8988T (cell line): ENCODE measurements around the gene TOX2.

Experiments used
- DNase-seq: peaks from one replicate; pipeline ENCODE4 v3.0.0; 2011

Gene TOX2, protein sequence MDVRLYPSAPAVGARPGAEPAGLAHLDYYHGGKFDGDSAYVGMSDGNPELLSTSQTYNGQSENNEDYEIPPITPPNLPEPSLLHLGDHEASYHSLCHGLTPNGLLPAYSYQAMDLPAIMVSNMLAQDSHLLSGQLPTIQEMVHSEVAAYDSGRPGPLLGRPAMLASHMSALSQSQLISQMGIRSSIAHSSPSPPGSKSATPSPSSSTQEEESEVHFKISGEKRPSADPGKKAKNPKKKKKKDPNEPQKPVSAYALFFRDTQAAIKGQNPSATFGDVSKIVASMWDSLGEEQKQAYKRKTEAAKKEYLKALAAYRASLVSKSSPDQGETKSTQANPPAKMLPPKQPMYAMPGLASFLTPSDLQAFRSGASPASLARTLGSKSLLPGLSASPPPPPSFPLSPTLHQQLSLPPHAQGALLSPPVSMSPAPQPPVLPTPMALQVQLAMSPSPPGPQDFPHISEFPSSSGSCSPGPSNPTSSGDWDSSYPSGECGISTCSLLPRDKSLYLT

DNA sequence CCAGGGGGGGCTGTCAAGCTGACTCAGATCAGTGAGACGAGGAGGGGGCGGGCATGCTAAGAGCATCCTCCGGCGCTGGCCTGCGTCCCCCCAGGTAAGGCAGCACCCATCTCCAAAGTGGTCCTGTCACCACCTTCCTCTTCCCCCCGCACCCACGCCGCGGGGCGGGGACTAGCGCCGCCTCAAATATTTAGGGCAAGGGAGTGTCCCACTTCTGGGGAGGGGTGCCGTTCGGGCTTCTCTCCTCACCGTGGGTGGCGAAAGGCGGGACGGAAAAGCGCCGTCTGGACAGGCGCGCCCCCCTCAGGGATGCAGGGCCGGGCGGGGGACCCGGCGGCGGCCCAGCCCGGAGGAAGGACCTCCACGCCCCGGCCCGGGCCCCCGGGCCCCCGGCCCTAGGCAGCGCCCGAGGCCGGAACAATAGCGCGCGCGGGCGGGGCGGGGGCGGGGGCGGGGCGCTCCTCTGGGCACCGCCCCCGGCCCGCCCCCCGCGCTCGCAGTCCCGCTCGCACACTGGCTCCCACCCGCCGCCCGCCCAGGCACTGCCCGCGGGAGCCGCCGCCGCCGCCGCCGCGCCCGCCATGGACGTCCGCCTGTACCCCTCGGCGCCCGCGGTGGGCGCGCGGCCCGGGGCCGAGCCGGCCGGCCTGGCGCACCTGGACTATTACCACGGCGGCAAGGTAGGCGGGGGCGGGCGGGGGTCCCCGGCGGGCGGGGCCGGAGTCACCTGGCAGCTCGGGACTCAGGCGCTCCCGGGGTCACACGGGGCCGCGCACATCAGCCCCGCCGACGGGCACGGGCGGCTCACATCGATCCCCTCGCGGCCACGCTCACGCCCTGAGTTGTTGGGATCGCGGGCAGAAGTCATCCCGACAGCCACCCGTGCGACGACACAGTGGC is at the start of gene TOX2:
TOX2 (plus strand) TSS at position 542 of the 900 bp plus-strand sequence; CDS start at position 582, 40 bp downstream.
- DNase-seq: peak; percentile 78

DNA sequence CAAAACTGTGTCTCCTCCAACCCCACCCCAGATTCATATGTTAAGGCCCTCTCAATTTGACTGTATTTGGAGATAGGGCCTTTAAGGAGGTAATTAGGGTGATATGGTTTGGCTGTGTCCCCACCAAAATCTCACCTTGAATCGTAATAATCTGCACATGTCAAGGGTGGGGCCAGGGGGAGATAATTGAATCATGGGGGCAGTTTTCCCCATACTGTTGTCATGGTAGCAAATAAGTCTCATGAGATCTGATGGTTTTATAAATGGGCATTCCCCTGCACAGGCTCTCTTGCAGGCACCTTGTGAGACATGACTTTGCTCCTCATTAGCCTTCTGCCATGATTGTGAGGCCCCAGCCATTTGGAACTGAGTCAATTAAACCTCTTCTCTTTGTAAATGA is 46.6 kb upstream of the TOX2 start:
- DNase-seq: no peak

DNA sequence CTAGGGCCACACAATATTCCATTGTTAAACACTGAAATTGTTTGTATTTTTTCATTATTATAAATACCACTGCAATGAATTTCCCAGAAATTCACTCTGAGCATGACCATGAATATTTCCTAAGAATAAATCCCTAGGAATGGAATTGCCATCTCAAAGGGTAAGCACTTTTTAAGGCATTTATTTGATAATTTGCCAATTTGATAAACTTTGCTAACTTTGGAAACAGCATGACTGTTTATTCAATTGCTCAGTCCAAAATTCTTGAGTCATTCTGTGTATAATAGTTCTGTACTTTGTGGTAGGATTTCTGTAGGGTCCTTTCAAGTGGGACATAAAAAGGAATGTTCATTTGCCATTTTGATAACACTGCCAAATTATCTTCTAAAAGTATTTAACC is 44.2 kb upstream of the TOX2 start:
- DNase-seq: no peak

DNA sequence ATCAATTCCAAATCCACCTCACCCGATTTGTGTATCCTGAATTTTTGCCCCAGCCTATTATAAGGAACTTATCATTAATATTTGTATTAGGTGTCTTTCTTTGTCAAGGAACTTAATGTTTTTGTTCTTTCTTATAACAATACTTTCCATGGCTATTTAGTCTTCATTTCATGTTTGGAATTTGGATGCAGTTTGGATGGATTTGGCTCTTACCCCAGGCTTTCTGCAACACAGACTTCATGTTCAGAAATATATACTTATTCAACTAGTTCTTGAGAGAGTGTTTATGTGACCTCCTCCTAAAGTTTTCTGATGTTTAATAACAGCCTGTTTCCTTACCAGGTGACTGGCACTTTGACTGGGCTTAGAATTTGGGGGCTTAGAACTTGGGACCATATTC is 35.9 kb upstream of the TOX2 start:
- DNase-seq: no peak

DNA sequence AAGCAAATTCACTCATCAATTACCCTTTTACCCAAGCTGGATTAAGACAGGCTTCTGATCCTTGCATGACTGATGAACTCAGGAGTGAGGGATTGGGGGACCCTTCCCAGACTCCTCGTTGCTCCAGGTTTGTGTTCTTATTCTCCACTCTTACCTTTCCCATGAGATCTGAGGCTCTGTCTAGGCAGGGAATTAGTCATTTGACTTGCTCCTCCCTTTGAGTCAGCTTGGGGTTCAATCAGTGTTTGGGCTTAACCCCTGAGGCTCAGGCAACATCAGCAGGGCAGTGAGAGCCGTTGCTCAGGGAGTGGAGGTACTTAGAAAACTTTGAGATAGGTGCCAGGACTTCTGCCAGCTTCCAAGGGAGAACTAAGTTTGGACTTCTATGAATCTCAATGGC is 20.7 kb upstream of the TOX2 start:
- no peak for DNase-seq

DNA sequence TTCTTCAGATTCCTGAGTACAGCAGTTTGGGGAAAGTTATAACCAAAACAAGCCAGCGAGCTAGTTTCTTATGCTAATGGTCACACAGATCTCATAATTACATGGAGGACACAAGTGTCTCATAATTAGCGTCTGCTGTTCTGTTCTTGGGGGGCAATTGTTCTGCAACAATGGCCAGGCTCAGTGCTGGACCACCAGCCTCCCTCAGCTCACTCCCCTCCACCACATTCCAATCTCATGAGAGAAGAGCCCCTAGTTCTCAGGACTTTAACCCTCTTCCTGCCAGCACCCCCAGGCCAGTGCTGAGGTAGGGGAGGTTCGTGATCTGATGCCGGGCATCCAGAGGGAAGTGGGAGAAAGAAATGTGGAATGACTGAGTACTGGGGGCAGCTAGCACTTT is 20.2 kb upstream of the TOX2 start:
- no peak for DNase-seq

DNA sequence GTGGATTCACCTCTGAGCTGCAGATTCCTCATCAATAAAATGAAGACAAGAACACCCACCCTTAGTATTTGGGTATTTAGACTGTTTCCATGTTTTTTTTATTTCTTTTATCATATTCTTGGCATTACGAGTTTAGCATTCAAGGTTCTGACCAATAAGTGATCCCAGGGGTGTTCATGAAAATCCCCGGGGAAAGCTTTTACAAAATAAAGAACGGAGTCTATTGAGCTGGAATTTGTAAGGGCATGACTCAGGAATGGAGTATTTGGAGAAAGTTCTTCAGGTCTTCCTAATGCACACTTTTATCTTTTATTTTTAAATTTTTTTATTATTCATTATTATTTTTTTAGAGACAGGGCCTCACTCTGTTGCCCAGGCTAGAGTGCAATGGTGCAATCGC is 19.4 kb upstream of the TOX2 start:
- no peak for DNase-seq

DNA sequence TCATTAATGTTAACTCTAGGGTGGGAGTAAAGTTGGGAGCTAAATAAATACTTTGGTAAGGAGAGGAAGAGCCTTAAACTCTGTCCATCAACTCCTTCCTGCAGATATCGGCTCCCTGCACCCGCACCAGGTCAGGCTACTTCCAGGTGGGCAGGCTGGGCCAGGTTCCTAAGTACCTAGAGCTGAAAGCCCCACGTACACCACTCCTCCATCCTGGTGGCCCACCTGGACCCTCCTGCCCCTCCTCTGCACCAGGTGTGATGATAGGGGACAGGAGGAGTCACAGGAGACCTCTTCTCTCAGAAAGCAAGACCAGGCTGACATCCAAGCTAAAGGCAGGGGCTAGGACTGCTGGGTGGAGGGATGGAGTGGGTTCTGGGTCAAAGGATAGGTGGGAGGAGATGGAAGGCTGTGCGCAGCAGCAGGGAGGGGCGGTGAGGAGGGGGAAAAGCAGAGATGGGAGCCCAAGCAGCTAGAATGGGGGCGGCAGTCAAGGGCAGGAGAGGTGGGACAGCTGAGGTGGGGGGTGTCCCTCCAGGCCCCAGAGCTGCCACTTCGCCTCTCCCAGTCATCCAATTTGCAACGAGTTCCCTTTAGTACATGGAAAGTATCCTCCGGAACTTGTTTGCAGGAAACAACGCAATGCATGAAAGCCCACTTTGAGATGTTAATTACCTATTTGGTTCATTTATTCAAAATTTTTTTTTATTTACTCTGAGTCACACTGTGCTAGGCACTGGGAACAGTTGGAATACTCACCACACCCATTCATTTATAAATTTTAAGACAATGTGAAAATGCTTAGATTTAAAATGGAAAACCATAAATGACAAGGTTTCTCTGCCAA is 15.2 kb upstream of the TOX2 start:
- DNase-seq: no peak

DNA sequence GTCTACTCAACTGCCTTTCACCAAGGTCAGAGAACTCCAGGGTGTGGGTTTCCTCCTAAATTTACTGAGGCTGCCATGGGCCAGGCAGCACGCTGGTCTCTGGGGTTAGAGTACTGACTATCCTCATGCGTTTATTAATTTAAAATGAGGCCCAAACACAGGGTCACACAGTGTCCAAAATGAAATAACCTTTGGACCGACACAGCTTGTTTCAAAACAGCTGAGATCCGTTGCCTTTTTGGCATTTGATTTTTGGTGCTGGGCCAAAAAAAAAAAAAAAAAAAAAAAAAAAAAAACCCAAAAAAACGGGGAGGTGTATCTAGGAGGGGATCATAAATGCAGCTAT is 14.6 kb upstream of the TOX2 start:
- no peak for DNase-seq

DNA sequence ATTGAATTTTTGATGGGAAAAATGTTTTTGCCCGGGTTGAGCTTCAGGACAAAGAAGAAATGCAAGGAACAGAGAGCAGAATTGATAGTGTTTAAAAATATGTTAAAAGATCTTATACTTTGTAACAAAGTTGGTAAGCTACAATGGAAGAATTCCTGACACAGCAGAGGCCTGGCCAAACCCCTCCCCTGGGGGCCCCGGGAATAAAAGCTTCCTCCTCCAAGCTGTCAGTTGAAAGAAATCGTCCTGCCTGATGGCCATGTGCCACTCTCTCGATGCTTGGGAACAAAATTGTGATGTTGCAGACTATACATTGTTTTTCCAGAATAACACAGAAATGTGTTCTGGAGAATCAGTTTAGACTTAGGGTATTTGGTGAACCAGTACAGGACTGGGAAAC is 14.2 kb upstream of the TOX2 start:
- no peak for DNase-seq

DNA sequence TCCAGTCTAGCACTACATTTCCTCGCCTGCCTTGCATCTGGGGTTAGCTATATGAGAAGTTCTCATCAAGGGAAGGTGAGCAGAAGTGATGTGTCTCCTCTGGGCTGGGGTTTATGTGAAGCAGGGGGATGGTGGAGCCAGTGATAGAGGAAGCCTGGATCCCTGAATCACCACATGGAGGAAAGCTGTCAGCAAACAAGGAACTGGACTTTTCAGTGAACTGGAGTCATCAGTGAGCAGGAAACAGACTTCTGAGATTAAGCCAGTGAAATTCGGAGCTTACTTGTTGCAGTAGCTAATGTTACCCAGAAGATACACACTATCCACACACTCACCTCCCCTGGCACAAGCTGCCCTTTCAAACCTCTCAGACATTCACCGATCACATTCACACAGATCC is 13.4 kb upstream of the TOX2 start:
- DNase-seq: no peak

DNA sequence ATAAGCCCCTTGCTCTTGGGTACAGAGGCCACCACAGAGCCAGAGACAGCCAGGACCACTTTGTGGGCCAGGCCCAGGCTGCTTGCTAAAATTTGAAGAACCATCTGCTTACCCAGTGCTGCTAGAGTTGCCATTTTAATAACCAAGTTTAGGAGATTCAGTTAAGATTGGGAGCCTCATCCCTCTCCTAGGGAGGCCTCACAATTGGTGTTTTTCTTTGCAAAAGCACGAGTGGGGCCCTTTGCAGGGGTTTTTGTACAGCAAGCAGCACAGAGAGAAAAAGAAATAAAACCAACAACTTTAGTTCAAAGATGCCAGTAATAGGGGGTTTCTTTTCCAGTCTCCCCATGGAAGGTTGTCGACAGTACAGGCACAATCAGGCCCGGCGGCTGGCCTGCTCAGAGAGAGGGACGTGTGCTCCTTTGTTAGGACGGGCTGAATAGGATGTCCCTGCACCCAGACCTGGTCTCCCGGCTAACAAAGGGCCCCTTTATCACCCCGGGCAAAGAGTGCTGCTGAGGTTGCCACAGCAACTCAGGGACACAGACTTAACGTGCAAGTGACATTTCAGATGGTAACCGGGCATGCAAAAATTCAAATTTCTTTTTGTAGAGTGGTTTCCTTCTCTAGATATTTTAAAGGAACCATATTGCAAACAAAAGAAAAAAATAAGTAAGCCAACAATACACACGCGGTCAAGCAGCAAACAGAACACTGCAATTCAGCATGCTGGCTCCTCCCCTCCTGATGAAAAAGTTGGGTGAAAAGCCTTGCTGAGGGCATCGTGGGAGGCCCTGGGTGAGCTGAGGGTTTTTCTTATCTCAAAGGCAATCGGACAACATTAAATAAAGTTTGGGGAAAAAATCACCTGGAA is 10.5 kb upstream of the TOX2 start:
- DNase-seq: no peak

DNA sequence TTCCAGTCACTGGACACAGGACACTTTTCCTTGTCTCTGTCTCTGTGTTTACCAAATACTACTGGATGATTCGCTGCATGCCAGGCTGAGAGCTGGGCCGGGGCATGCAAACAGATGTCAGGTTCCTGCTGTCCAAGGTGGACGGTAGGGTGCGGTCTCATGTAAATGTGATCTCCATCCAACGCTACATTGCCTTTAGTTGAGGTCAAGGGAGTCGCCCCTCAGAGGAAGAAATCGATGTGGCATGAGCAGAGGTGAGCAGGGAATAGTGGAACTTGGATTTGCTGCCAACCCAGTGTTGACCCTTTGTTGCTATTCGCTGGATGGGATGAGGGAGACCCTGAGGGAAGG is 9.8 kb upstream of the TOX2 start:
- DNase-seq: no peak

DNA sequence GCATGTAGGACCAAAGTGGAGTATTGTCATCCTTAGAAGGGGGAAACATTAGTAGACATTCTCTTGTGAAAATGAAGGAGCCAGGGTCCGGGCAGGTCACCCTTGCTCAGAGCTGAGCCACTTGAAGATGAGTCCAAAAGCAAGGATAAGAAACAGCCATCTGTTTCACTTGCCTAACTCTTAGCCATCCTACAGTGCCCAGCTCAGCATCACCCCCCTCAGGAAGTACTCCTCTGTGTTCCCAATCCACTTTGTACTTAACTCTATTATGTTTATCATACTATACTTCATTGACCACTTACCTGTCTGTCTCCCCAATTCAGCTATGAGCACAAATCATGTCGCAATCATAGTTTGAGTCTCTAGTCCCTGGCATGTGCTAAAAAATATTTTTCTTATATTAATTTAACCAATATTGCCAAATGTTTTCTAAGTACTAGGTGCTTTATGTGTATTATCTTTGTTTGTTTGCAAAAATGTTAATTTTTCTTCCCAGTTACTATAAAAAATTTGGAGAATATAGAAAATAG is 8.1 kb upstream of the TOX2 start:
- no peak for DNase-seq

DNA sequence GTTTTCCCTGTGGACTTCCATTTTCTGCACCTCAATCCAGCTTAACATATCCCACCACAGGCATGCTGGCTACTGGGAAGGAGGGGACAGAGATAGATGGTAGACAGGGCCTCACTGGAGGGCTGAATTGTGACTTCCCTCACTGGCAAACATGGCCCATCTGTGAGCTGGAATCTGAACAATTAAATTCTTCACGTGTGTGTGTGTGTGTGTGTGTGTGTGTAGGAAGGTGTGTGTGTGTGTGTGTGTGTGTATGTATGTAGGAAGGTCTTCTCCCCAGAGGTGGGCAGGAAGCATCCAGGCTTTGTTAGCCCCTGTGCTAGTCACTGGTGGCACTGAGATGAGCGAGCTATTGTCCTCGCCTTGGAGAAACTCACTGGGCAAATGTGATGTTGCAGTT is 5.4 kb upstream of the TOX2 start:
- DNase-seq: no peak

DNA sequence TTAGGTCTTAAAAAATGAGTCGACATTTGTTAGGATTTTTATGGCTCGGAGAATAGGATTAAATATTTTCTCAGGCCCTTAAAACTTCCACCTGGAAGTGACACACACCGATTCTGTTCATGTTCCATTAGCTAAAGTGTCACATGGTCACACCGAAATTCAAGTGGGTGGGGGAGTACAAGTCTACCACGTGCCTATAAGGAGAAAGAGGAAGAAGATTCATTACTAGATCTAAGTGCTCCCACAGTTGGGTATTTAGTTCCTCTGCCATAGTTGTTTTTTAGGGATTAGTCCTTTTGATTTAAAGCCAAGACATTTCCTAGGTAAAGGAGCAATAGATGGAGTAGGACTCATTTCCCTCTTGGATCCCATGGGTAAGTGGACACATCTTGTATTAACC is 4.9 kb upstream of the TOX2 start:
- DNase-seq: no peak

DNA sequence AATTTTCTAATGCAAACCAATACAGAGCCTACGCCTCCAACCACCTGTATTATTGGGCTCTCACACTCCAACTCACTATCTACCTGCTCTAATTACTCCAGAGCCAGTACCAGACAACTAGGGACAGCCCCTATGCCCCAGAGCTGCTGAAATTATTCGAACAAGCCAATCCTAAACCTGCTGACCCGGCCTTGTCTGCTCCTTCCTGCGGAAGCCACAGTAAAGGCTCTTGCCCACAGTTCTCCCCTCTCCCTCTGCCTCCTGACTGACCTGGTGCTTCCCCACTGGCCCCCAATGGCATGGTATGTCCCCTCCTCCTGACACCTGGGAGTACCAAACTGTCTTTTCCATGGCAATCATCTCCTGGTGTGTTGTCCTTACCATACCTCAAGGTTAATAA is 4.1 kb upstream of the TOX2 start:
- no peak for DNase-seq

DNA sequence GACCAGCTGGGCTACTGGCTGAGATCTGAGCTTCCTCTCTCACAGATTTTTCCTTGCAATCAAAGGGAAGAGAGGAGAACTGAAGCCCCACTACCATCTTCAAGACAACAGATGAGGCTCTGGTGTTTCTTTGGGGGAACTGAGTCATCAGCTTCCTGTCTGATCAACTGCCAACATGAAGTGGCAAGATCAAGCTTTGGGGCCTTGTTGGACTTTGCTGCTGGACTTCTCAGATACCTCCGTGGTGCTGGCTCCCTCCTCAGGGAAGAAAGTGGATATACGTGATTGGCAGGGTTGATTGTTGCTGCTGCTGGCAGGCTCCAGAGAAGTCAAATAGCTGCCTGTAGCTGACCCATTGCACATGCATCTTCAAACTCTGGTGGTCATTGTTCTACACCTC is 3.6 kb upstream of the TOX2 start:
- DNase-seq: no peak

DNA sequence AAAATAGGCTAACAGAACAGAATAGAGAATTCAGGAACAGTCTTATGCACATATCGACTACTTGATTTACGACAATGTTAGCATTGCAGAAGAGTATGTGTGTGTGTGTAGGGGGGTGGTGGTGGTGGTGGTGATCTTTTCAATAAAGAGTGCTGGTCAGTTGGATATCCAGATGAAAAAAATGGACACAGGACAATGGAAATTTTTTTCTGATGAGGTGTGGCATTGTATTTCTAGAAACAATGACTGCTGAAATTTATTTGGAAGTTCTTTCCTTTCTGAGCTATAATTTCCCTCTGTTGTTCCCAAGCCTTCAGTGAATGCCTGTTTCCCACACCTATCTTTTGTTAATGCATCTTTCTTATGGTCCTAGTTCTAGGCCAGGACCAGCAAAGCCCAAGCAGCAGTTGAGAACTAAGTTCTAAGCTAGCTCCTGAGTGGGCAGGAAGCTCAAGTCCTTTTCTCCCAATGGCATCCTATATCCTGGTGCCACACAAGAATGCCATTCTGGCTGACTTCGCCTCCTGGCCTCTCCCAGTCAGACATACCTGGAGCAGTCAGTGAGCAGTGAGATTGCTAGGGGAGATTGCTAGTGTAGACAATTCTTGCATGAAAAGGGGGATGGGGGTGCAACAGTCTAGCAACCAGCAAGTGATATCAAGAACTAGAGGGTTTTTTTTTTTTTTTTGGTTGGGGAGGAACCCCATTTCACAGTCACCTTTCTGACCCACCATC is 1.2 kb upstream of the TOX2 start:
- no peak for DNase-seq

DNA sequence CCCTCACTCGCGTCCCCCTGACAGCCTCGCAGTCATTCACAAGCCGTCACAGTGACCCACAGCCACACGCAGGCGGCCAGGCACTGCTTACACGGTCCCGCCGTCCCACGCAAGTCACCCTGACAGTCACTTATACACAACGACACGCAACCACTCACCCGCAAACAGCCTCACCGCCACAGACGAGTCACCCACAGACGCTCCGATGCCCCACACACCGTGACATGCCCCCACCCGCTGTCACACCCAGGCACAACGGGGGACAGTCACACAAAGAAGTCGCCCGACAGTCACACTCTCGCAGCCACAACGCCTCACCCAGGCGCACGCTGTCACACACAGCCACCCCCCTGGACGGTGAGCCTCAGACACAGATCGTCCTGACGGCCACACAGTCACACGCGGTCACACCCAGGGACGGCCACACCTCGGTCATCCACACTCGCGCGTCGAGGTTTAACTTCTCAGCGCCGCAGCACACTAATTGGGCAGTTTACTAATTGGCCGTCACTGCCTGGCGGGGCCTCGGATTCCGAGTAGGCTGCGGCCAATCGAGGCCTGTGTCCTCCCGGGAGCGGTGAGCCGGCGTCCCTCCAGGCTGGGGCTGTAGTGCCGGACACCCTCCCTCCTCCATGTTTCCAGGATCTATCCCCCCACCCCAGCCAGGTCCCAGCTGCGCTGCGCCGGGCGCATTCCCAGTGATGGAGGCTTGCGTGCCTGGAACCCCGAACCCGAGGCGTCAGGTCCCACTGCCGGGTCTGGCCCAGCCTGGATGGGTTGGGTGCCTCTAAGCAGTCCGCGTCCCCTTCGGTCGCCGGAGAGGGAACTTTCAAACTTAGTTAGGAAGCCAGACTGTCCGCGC is 790 bp downstream of the TOX2 start:
- DNase-seq: no peak
